Activated naive CD8-positive, alpha-beta T cell (primary cell): ENCODE data around the gene TCERG1L.

Experiments used
- H3K27ac Mint-ChIP-seq: one replicate; pipeline ENCODE4 v1.8.0; 2021; ENCODE audit warnings: mixed read lengths
- H3K27me3 Mint-ChIP-seq: one replicate; pipeline ENCODE4 v1.8.0; 2021; ENCODE audit warnings: mixed read lengths
- H3K36me3 Mint-ChIP-seq: one replicate; pipeline ENCODE4 v1.8.0; 2021; ENCODE audit warnings: mixed read lengths
- H3K4me1 Mint-ChIP-seq: one replicate; pipeline ENCODE4 v1.8.0; 2021; ENCODE audit warnings: low read depth, mixed read lengths
- H3K4me3 Mint-ChIP-seq: one replicate; pipeline ENCODE4 v1.8.0; 2021; ENCODE audit warnings: mild to moderate bottlenecking, mixed read lengths
- H3K9me3 Mint-ChIP-seq: one replicate; pipeline ENCODE4 v1.8.0; 2021; ENCODE audit warnings: low read depth, mixed read lengths

Gene TCERG1L

GRCh38 chr10:131044379-131045111 lies 267.0 kb downstream of the TCERG1L start:
- H3K4me3 Mint-ChIP-seq: no peak overlapping the region
- no peak overlapping the region for H3K27ac Mint-ChIP-seq
- H3K36me3 Mint-ChIP-seq: no peaks in the 10 kb centered on the region
- no peaks in the 10 kb centered on the region for H3K4me1 Mint-ChIP-seq
- no peaks in the 10 kb centered on the region for H3K9me3 Mint-ChIP-seq
- peaks cover 1% of the 10 kb centered on the region for H3K27me3 Mint-ChIP-seq

- no peaks in the 10 kb centered on the region for H3K9me3 Mint-ChIP-seq
- H3K27me3 Mint-ChIP-seq: peaks cover 1% of the 10 kb centered on the region
- H3K4me3 Mint-ChIP-seq: no peak overlapping the region
- H3K27ac Mint-ChIP-seq: no peak overlapping the region
- H3K4me1 Mint-ChIP-seq: no peaks in the 10 kb centered on the region
- H3K36me3 Mint-ChIP-seq: no peaks in the 10 kb centered on the region
Observed at GRCh38 chr10:131043039-131043691, 268.4 kb downstream of the TCERG1L start.
